GM21526 (cell line): ENCODE results near the gene CPAMD8.

ENCODE experiments used
- ATAC-seq: cut with Tn5 transposase; IDR thresholded peaks from one replicate; pipeline ENCODE4 v1.9.1; 2021; ENCODE audit warnings: moderate library complexity; ENCODE audit not compliant: unreplicated experiment, low FRiP score

CPAMD8 gene

GRCh38 chr19:16851031-16851712 is 175.4 kb downstream of the CPAMD8 start:
- ATAC-seq, result no peak

DNA sequence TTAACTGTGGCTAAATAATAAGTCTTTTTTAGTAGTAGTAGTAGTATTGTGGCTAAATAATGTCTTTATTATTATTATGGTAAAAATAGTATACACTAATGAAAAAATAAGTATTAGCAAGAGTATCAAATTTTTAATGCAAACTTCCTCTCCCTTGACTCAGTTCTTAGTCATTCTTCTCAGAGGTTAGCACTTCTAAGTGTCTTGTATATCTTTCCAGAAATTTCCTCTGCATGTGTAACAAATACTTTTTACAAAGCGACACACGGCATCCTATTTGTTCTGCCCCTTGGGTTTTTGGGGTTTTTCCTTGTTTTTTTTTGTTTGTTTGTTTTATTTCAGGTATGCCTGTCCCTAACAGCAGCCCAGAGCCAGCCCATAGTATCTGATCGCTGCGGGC is 176.5 kb downstream of the CPAMD8 start:
- ATAC-seq, result no peak

DNA sequence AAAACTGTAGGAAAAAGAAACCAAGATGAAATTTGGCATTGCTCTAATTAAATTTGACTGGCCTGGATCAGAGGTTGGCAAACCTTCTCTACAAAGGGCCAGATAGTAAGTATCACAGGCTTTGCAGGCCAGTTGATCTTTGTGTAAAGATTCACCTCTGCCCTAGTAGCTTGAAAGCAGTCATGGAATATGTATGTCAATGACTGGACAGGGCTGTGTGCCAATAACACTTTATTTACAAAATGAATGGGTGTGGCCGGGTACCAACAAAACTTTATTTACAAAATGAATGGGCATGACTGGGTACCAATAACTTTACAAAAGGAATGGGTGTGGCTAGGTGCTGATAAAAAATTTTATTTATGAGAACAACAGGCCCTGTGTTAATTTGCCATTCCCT is 177.4 kb downstream of the CPAMD8 start:
- no peak for ATAC-seq

GRCh38 chr19:16847430-16847829 is 179.2 kb downstream of the CPAMD8 start:
- ATAC-seq, result no peak

DNA sequence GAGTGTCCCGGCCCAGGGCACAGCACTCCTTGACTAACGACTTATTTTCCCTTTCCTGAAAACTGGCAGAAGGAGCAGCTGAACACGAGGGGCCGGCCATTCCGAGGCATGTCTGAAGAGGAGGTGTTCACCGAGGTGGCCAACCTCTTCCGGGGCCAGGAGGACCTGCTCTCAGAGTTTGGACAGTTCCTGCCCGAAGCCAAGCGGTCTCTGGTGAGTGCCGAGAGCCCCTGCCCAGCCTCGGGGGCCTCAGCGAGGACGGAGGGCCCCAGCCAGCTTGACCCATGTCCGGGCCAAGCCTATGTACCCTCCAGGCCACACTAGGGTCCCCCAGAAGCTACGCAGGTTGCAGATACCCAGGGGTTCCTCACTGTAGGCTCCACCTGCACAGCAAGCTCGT is 179.7 kb downstream of the CPAMD8 start:
- no peak for ATAC-seq
